HepG2 (cell line): Measurements from ENCODE around the gene TMEM145. TPM values are rescaled to one million over a fixed set of nuclear protein-coding genes. Genes with fewer than 3 reads are reported as not detected.
A peak's percentile ranks its signal among the peaks of the same experiment; 100 is the strongest.

Source experiments
- ATF7 ChIP-seq, 2 experiments: fragments of 450-650 bp in 1 of 2; sonication (generic) in 1 of 2; formaldehyde crosslinking in 1 of 2; IDR thresholded peaks; 2 replicates each; pipeline versions ENCODE4 v1.4.0 to v1.6.1; 2016 to 2020; ENCODE audit warnings: antibody characterized with exemption in 1 of 2, mild to moderate bottlenecking in 1 of 2, missing genetic modification reagents in 1 of 2
- CREM ChIP-seq, 2 experiments: sonication (generic) in 1 of 2; formaldehyde crosslinking in 1 of 2; IDR thresholded peaks; 2 replicates each; pipeline versions ENCODE4 v1.4.0 to v1.6.1; 2016 to 2020; ENCODE audit warnings: antibody characterized with exemption in 1 of 2, mild to moderate bottlenecking in 1 of 2, missing genetic modification reagents in 1 of 2
- FOXA1 ChIP-seq, 2 experiments: fragments of 450-650 bp in 1 of 2; sonication (generic) in 1 of 2; formaldehyde crosslinking in 1 of 2; IDR thresholded peaks; 2 replicates each; pipeline versions ENCODE4 v1.4.0 to v1.6.1; 2016 to 2020; ENCODE audit warnings: missing genetic modification reagents in 1 of 2
- HMGXB3 ChIP-seq: sonication (generic); formaldehyde crosslinking; IDR thresholded peaks from 2 replicates; pipeline ENCODE4 v1.4.0; 2020; ENCODE audit warnings: missing genetic modification reagents, borderline replicate concordance
- JDP2 ChIP-seq: sonication (generic); formaldehyde crosslinking; IDR thresholded peaks from 2 replicates; pipeline ENCODE4 v1.8.1; 2022; ENCODE audit warnings: missing genetic modification reagents, borderline replicate concordance
- KDM3A ChIP-seq: IDR thresholded peaks from 2 replicates; pipeline ENCODE4 v1.6.1; 2018; ENCODE audit warnings: low read depth, missing compliant biosample characterization
- KMT2A ChIP-seq: sonication (generic); formaldehyde crosslinking; IDR thresholded peaks from 2 replicates; pipeline ENCODE4 v1.4.0; 2020; ENCODE audit warnings: missing genetic modification reagents
- MAZ ChIP-seq, 2 experiments: sonication (generic) in 1 of 2; formaldehyde crosslinking in 1 of 2; IDR thresholded peaks; 2 replicates each; pipeline versions ENCODE4 v1.5.0 to v1.6.1; 2012 to 2020; ENCODE audit warnings: low read depth in 2 of 2, mild to moderate bottlenecking in 2 of 2, borderline replicate concordance in 1 of 2, improper control_type of control experiment in 1 of 2, low read length in 1 of 2, missing genetic modification reagents in 1 of 2, moderate library complexity in 1 of 2
- SALL2 ChIP-seq: sonication (generic); formaldehyde crosslinking; IDR thresholded peaks from 2 replicates; pipeline ENCODE4 v1.8.1; 2023; ENCODE audit warnings: mild to moderate bottlenecking, missing genetic modification reagents, inconsistent platforms
- SAP130 ChIP-seq: IDR thresholded peaks from 2 replicates; pipeline ENCODE4 v1.6.1; 2016; ENCODE audit warnings: low read depth
- SNAPC2 ChIP-seq: sonication (generic); formaldehyde crosslinking; IDR thresholded peaks from 2 replicates; pipeline ENCODE4 v1.8.1; 2022; ENCODE audit warnings: mild to moderate bottlenecking, missing genetic modification reagents
- SP1 ChIP-seq, 2 experiments: fragments of 450-650 bp in 1 of 2; sonication (generic) in 1 of 2; formaldehyde crosslinking in 1 of 2; IDR thresholded peaks; 2 replicates each; pipeline versions ENCODE4 v1.4.0 to v1.6.1; 2016 to 2020; ENCODE audit warnings: missing genetic modification reagents in 1 of 2
- SP2 ChIP-seq: sonication (generic); formaldehyde crosslinking; IDR thresholded peaks from 2 replicates; pipeline ENCODE4 v1.5.1; 2020; ENCODE audit warnings: mild to moderate bottlenecking, missing genetic modification reagents
- SRF ChIP-seq: IDR thresholded peaks from 2 replicates; pipeline ENCODE4 v1.6.1; 2011; ENCODE audit warnings: mild to moderate bottlenecking, low read depth, low read length, moderate library complexity
- ZNF768 ChIP-seq: sonication (generic); formaldehyde crosslinking; IDR thresholded peaks from 2 replicates; pipeline ENCODE4 v1.4.0; 2020; ENCODE audit warnings: missing genetic modification reagents
- ZNF770 ChIP-seq: sonication (generic); formaldehyde crosslinking; IDR thresholded peaks from 2 replicates; pipeline ENCODE4 v1.5.0; 2020; ENCODE audit warnings: mild to moderate bottlenecking, missing genetic modification reagents
- polyA plus RNA-seq, 8 experiments: library from polyadenylated mRNA; depleted of rRNA in 3 of 8; stranded (reverse) in 7 of 8; unstranded in 1 of 8; fragments of >200 nt; fragmentation: Illumina TruSeq in 4 of 8; extraction: Trizol in 4 of 8; gene quantifications; 2 replicates each; pipeline versions ENCODE4 v1.2.1 to v1.2.3, GENCODE V29; 2011 to 2016; ENCODE audit warnings: low read depth in 4 of 8, missing spikeins in 1 of 8, mixed read lengths in 1 of 8; ENCODE audit not compliant: insufficient read depth in 1 of 8
- total RNA-seq, 5 experiments: library from RNA; depleted of rRNA; stranded (reverse); fragments of >200 nt; fragmentation: Illumina TruSeq; extraction: Trizol; gene quantifications; 2 replicates each; pipeline ENCODE4 v1.2.3, GENCODE V29; 2016; ENCODE audit warnings: low read depth in 1 of 5
- TF ChIP-seq, protein P1 (sequence below): sonication (generic); formaldehyde crosslinking; IDR thresholded peaks from 2 replicates; pipeline ENCODE4 v1.4.0; 2020; ENCODE audit warnings: missing genetic modification reagents

Gene TMEM145
- total and polyA plus RNA-seq, 2 of the 13 experiments (the other 11 are each of a cell fraction or from before 2014, with no cell fraction given) = 0.07 to 5.1 TPM

DNA sequence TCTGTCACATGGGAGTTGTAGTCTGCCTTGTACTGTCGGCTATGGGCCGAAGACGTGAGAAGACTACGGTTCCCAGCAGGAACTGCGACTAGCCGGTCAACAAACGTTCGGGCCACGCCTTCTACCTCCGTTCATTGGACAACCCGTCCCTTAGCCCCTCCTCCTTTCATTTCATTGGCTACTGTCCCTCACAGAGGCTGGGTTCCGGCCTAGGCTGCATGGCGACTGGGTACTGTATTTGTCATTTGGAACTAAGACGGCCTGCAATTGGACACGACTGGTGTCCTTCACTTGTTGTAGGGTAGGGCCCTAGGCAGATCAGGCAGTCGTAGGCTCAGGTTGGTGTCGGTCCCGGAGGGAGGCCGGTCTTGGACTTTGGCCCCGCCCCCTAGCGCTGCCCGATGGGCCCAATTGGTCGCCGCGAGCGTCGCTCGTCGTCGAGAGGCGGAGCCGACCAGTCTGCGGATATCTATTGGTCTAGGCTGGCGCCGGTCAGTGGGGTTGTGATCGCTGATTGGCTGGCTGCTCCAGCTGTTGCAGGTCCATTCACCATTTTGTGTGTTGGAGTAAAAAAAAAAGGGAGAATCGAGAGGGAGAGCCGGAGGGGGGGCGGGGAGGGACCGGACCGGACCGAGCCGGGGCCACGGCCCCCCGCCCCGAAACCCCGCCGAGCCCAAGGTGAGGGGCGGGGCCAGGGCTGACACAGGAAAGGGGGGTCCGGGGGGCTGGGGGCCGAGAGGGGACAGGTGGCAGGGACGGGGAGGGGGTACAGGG, 44.2 kb upstream of the TMEM145 start, which contains the start of gene CIC (continued):
- no peak for TF ChIP-seq ZNF770
- TF ChIP-seq KDM3A (CRISPR knock-in tag) = no peak
- no peak; the same call in 1 of the 2 replicates for TF ChIP-seq MAZ (IDR thresholded peaks at IDR 0.05; ENCODE audit: borderline replicate concordance, low read depth, low read length)
- TF ChIP-seq MAZ (CRISPR knock-in tag; IDR thresholded peaks at IDR 0.05; ENCODE audit: low read depth) = 0 out of 2 replicates have a peak, but pooled peaks have one; percentile 74
- TF ChIP-seq SP2 (CRISPR knock-in tag) = peak; percentile 97
- TF ChIP-seq, protein P1, sequence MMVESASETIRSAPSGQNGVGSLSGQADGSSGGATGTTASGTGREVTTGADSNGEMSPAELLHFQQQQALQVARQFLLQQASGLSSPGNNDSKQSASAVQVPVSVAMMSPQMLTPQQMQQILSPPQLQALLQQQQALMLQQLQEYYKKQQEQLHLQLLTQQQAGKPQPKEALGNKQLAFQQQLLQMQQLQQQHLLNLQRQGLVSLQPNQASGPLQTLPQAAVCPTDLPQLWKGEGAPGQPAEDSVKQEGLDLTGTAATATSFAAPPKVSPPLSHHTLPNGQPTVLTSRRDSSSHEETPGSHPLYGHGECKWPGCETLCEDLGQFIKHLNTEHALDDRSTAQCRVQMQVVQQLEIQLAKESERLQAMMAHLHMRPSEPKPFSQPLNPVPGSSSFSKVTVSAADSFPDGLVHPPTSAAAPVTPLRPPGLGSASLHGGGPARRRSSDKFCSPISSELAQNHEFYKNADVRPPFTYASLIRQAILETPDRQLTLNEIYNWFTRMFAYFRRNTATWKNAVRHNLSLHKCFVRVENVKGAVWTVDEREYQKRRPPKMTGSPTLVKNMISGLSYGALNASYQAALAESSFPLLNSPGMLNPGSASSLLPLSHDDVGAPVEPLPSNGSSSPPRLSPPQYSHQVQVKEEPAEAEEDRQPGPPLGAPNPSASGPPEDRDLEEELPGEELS (CRISPR knock-in tag) = no peak
- TF ChIP-seq SALL2 = no peak
- no peak for TF ChIP-seq JDP2 (CRISPR knock-in tag)
- TF ChIP-seq SAP130 (CRISPR knock-in tag) = no peak; the same call in 1 of the 2 replicates
- no peak for TF ChIP-seq FOXA1 (IDR thresholded peaks at IDR 0.05)
- TF ChIP-seq FOXA1 (CRISPR knock-in tag; IDR thresholded peaks at IDR 0.05) = peak; percentile 80
- no peak for TF ChIP-seq KMT2A (CRISPR knock-in tag)
- TF ChIP-seq HMGXB3 (CRISPR knock-in tag) = no peak
- no peak for TF ChIP-seq ATF7 (IDR thresholded peaks at IDR 0.05)
- no peak for TF ChIP-seq ATF7 (CRISPR knock-in tag; IDR thresholded peaks at IDR 0.05)
- 0 out of 2 replicates have a peak, but pooled peaks have one; percentile 24 for TF ChIP-seq SRF
- TF ChIP-seq SNAPC2 (CRISPR knock-in tag) = 0 out of 2 replicates have a peak, but pooled peaks have one; percentile 17
- no peak for TF ChIP-seq ZNF768 (CRISPR knock-in tag)
- TF ChIP-seq CREM (IDR thresholded peaks at IDR 0.05) = peak; percentile 95
- TF ChIP-seq CREM (CRISPR knock-in tag; IDR thresholded peaks at IDR 0.05) = no peak
- TF ChIP-seq SP1 (IDR thresholded peaks at IDR 0.05) = peak; percentile 89
- TF ChIP-seq SP1 (CRISPR knock-in tag; IDR thresholded peaks at IDR 0.05) = peak; percentile 94
